Urinary bladder (tissue), 4 donors: ENCODE measurements around the gene DNMBP. TPM values are rescaled to one million over a fixed set of nuclear protein-coding genes. Genes with fewer than 3 reads are reported as not detected.
"Not testable (repeated sequence)": the region's sequence is repeated elsewhere in the genome, so short reads cannot be mapped to it uniquely, and the experiment has no call there.

Experiments used
- DNase-seq: peaks from one replicate; pipeline ENCODE4 v3.0.0-alpha.2; 2015; ENCODE audit errors: extremely low spot score
- H3K27ac ChIP-seq: one replicate; pipeline ENCODE4 v1.5.1; 2013; ENCODE audit warnings: low read depth, mild to moderate bottlenecking, moderate library complexity
- H3K36me3 ChIP-seq: one replicate; pipeline ENCODE4 v1.6.1; 2013; ENCODE audit warnings: mild to moderate bottlenecking, moderate library complexity; ENCODE audit not compliant: insufficient read depth
- H3K4me1 ChIP-seq: one replicate; pipeline ENCODE4 v1.6.1; 2013; ENCODE audit warnings: mild to moderate bottlenecking, moderate library complexity; ENCODE audit not compliant: insufficient read depth
- H3K4me3 ChIP-seq: one replicate; pipeline ENCODE4 v1.5.1; 2013; ENCODE audit warnings: low read depth, low read length
- WGBS: extraction: QIAGEN DNeasy Blood & Tissue Kit; methylation state at CpG from one replicate; pipeline ENCODE4 v1.1.7; 2013; 5-methylcytosine and 5-hydroxymethylcytosine counted together
- polyA plus RNA-seq: library from polyadenylated mRNA; stranded (reverse); fragments of 200-250 nt; gene quantifications from one replicate; pipeline ENCODE4 v1.2.3, GENCODE V29; 2013
- total RNA-seq: library from RNA; depleted of rRNA; stranded (reverse); fragments of >200 nt; gene quantifications from one replicate; pipeline ENCODE4 v1.2.3, GENCODE V29; 2014
- donor health status: healthy with polysubstance abuse.
- donor health status: healthy.

DNMBP gene
- total and polyA plus RNA-seq, 2 donors, result 26.2 to 31.8 TPM

DNA sequence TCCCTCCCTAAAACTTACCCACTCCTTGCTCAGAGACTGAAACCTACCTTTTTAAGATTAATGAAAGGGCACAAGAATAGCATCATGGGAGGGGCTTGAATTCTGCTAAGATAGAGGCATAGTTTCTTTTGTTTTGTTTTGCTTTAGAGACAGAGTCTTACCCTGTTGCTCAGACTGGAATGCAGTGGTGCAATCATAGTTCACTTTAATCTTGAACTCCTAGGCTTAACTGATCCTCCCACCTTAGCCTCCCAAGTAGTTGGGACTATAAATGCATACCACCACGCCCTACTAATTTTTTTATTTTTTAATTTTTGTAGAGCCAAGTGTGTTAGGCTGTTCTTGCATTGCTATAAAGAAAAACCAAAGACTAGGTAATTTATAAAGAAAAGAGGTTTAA, 17.7 kb upstream of the DNMBP start:
- Histone ChIP-seq H3K4me1 (no peaks in the 10 kb centered on the region), H3K27ac (no peak overlapping the region), H3K4me3 (no peak overlapping the region), H3K36me3 (no peaks in the 10 kb centered on the region)
- 95% methylated on average over 1 of the region's 1 CpG for WGBS
- no peak for DNase-seq

DNA sequence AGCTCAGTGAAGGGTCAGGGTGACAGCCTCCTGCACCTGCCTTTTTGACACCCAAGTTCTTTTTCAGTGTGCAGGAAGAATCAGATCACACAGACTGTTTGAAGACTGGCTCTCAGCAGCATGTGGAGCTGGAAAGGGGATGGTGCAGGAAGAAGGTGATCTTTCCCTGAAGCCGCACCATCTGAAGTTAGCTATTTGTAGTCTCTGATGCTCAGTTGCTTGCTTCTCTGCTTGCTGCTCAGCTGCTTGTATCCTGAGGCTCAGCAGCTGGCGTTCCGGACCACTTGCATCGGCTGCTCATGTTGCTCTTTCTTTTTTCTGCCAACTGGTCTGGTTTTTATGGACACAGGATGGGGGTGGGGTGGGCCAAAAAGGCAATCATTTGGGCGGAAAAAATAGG, 15.8 kb upstream of the DNMBP start:
- Histone ChIP-seq H3K4me3 (no peak overlapping the region), H3K36me3 (no peaks in the 10 kb centered on the region), H3K27ac (no peak overlapping the region), H3K4me1 (peaks cover 2% of the 10 kb centered on the region)
- 49% methylated on average over 5 of the region's 5 CpGs for WGBS
- no peak for DNase-seq

DNA sequence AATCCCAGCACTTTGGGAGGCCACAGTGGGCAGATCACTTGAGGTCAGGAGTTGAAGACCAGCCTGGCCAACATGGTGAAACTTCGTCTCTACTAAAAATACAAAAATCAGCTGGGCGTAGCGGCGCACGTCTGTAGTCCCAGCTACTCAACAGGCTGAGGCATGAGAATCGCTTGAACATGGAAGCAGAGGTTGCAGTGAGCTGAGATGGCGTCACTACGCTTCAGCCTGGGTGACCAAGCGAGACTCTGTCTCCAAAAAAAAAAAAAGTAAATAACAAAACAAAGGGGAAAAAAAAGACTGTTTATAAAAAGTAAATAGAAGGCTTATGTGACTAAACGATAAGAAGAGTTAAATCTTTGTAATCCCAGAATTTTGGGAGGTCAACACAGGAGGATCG, 15.0 kb upstream of the DNMBP start:
- no peaks in the 10 kb centered on the region for H3K36me3 ChIP-seq
- 73% methylated on average over 11 of the region's 11 CpGs for WGBS
- H3K4me3 ChIP-seq, result no peak overlapping the region
- DNase-seq, result no peak
- H3K27ac ChIP-seq, result no peak overlapping the region
- peaks cover 2% of the 10 kb centered on the region for H3K4me1 ChIP-seq

DNA sequence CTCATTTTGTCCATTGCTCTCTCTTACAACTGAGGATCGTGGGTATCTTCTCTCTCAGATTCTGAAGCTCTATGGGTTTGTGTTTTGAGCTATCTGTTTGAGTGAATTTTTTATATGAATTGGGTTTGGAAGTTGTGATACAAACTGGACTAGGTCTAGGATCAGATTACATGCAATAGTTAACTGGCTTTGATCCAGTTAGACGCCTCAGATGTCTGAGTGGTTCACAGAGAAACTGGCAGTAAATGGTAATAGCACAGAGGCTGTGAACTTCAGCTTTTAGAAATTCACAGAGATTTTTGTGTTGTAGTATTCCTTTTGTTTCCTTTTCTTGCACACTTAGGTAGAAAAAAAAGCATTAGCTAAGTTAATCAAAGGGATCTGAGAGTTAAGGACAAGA, 12.7 kb upstream of the DNMBP start:
- no peak overlapping the region for H3K4me3 ChIP-seq
- no peak overlapping the region for H3K27ac ChIP-seq
- no peak for DNase-seq
- 65% methylated on average over 2 of the region's 2 CpGs for WGBS
- H3K4me1 ChIP-seq, result peaks cover 2% of the 10 kb centered on the region
- no peaks in the 10 kb centered on the region for H3K36me3 ChIP-seq

DNA sequence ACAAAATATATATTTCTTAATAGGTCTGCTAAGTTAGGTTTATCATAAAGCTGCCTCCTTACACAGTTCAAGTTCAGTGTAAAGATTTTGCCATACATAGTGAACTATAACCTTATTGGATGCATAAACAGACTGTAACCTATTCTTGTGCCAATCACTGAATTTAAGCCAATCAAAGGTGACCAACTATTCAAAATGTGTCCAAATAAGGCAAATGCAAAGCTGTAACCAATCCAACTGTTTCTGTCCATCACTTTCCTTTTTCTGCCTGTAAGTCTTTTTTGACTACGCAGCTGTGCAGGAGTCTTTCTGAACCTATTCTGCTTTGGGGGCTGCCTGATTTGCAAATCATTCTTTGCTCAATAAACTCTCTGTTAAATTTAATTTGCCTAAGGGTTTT, 11.6 kb upstream of the DNMBP start:
- no peak for DNase-seq
- H3K27ac ChIP-seq, result no peak overlapping the region
- H3K4me1 ChIP-seq, result peaks cover 2% of the 10 kb centered on the region
- H3K36me3 ChIP-seq, result no peaks in the 10 kb centered on the region
- H3K4me3 ChIP-seq, result no peak overlapping the region
- 92% methylated on average over 1 of the region's 1 CpG for WGBS

DNA sequence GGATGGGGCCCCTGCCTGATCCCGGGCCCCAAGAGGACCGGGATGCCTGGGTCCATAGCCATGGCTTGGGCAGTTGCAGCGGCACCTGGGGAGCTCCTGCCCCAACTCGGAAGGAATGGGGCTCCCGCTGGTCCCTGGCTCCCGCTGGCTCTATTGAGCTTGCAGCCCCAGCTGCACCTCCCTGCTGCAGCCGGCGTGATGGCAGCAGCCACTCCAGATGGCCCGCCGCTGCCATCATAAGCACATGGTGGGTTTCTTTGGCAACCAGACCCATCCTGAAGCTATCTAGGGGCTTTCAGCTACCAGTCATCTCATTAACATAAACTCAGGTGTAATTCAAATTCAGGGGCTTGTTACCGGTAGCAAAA, 11.1 kb upstream of the DNMBP start:
- no peak for DNase-seq
- no peak overlapping the region for H3K4me3 ChIP-seq
- H3K27ac ChIP-seq, result no peak overlapping the region
- peaks cover 2% of the 10 kb centered on the region for H3K4me1 ChIP-seq
- H3K36me3 ChIP-seq, result no peaks in the 10 kb centered on the region
- WGBS, result 73% methylated on average over 11 of the region's 11 CpGs

DNA sequence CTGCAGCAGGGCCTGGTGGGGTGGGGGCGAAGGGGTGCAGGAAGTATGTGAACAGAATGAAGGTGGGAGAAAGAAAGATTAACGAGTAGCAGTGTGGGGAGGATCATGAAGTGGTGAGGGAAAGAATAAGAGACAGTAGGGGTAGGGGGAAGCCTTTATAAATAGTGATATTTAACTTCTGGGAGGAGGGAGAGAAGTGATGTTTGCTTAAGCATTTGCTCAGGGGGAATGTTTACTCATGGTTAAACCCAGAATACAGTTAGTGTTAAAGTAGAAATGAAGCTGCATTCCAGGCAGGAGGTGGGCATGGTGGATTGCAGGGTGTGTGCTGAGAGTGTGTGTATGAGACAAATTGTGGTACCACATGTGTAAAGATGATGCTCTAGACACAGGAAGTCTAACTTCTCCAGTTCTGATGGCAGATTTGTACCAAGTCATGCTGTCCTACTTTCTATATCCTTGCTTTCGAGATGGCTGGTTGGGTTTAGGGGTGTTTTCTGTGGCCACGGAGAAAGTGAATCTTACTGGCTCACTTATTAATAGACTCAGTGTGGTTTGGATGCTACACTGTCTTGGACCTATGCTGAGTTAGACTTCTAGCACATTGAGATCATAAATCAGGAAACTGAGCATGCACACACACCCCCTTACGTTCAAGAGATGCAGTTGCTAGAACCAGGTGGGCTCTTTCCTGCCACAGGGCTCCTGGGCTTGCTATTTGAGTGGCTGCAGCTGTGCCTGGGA, 10.6 kb upstream of the DNMBP start:
- H3K27ac ChIP-seq, result peak overlapping the region; percentile 78
- DNase-seq, result no peak
- H3K4me3 ChIP-seq, result no peak overlapping the region
- peaks cover 2% of the 10 kb centered on the region for H3K4me1 ChIP-seq
- H3K36me3 ChIP-seq, result no peaks in the 10 kb centered on the region
- 46% methylated on average over 5 of the region's 5 CpGs for WGBS

DNA sequence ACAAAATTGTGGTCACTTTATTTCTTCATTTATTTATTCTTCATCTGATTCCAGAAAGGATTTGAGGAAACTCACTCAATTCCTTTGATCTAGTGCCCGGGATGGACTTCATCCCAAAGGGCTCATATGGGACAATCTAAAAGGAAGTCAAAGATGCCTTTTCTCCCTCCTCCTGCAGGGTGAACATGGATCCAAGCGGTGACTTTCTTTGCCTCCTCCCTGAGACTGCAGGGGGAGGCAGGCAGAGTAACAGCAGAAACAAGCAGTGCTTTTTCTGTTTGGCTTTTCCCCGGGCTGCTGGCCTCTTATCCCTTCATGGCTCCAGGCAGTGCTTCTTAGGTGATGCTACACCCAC, 10.0 kb upstream of the DNMBP start:
- 38% methylated on average over 3 of the region's 3 CpGs for whole genome bisulfite sequencing
- Histone ChIP-seq H3K4me1 (peaks cover 2% of the 10 kb centered on the region), H3K27ac (peak overlapping the region; percentile 78), H3K4me3 (no peak overlapping the region), H3K36me3 (no peaks in the 10 kb centered on the region)
- DNase-seq, result no peak

DNA sequence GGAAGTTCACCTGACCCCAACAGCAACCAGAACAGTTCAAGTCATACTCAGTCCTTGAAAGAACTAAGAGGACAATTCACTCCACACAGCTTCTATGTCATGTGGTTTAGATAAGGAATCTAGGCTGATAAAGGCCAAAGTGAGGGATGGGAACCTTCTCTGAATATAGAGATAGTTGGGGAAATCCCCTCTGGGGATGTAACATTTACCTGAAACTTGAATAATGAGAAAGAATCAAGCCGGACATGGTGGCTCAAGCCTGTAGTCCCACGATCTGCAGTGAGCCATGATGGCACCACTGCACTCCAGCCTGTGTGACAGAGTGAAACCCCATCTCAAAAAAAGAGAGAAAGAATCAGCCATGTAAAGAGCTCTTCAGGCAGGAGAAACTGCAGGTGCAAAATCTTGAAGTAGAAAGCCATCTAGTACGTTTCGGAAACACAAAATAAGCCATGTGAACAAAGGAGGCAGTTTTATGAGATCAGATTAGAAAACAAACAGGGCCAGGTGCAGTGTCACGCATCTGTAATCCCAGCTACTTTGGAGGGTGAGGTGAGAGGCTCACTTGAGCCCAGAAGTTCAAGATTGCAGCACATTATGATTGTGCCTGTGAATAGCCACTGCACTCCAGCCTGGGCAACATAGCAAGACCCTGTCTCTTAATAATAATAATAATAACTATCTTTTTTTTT, 4.5 kb upstream of the DNMBP start:
- no peak for DNase-seq
- WGBS, result 80% methylated on average over 5 of the region's 5 CpGs

DNA sequence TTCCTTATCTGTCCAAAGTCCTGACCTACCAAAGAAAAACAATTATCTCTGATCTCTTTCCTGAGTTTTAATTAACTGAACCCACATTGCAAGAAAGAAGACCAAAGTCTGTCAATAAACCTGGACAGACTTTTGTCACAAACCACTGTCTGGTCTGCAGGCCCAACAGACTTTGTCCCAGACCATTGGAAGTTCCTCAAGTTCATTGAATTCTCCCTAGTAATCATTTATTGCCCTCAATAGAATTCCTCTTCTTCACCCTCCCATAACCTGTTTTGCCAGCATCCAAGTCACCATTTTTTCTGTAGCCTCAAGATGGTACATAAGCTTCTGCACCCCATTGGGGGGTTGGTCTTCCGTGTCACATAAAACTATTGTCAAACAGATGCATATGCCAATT, 3.9 kb upstream of the DNMBP start:
- Histone ChIP-seq H3K36me3 (no peaks in the 10 kb centered on the region), H3K4me3 (no peak overlapping the region), H3K27ac (no peak overlapping the region), H3K4me1 (no peaks in the 10 kb centered on the region)
- 92% methylated on average over 1 of the region's 1 CpG for whole genome bisulfite sequencing
- no peak for DNase-seq

More for the DNA sequence above, 4.5 kb upstream of the DNMBP start:
- no peaks in the 10 kb centered on the region for H3K4me1 ChIP-seq
- no peak overlapping the region for H3K4me3 ChIP-seq
- no peaks in the 10 kb centered on the region for H3K36me3 ChIP-seq
- H3K27ac ChIP-seq, result no peak overlapping the region

DNA sequence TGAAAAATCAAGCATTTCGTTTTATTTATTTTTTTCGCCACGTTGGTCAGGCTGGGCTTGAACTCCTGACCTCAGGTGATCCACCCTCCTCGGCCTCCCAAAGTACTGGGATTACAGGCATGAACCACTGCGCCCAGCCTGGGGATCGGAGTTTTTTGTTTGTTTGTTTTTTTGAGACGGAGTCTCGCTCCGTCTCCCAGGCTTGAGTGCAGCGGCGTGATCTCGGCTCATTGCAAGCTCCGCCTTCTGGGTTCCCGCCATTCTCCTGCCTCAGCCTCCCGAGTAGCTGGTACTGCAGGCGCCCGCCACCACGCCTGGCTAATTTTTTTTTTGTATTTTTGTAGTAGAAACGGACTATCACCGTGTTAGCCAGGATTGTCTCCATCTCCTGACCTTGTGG, 2.2 kb upstream of the DNMBP start:
- not testable (repeated sequence) for H3K36me3 ChIP-seq, H3K4me1 ChIP-seq, H3K4me3 ChIP-seq, H3K27ac ChIP-seq, DNase-seq
- WGBS, result 95% methylated on average over 20 of the region's 20 CpGs

DNA sequence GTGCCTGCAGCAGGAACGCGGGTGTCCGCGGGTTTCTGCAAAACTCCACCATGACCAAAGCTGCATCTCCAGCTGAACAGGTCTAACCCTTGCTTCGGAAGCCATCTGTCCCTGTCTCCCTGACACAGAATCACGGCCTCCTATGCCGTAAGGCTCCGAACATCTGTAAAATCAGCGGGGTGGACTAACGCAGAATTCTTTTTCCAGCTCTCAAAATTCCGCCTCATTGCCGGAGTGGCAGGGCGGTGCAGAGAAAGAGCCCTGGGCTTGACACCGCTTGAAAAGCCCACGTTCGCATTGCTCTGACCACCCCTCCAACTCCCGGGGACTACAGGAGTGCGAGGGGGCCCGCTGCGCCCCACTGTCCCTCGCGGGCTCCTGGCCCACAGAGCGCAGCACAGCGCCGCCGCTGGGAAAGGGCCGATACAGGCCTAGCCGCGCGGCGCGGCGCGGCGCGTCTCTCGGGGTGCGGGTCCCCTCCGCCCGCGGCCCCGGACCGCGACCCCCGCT, 409 bp downstream of the DNMBP start:
- Histone ChIP-seq H3K4me1 (no peaks in the 10 kb centered on the region), H3K27ac (peak overlapping the region; percentile 93), H3K4me3 (peak overlapping the region; percentile 65), H3K36me3 (no peaks in the 10 kb centered on the region)
- DNase-seq, result no peak
- WGBS, result under 1% methylated on average over 45 of the region's 45 CpGs

DNA sequence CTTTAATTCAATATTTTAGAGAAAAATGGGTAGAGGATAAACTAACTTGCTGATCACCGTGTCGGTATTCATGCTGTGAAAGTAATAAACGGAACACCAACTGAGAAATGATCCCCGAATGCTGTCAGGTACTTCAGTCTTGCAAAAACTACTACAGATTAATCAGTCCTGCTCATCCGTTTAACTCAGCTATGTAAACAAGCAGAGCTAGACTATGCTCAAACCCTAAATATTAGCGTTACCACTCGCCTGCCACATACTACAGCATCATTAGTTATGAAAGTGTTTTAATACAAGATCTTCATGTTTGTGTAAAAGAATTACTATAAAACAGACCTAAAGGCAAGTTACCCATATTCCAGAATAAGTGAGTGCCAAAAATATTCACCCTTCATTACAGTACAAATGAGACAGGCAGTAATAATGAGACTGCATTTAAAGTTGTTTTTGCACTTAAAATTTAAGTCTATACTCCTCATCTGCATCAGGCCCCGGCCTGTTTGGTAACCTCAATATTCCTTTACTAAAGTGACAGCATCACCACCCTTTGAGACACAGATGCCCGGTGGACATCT, 952 bp downstream of the DNMBP start:
- no peaks in the 10 kb centered on the region for H3K4me1 ChIP-seq
- peak overlapping the region; percentile 93 for H3K27ac ChIP-seq
- peak overlapping the region; percentile 65 for H3K4me3 ChIP-seq
- 7% methylated on average over 9 of the region's 9 CpGs for WGBS
- DNase-seq, result no peak
- no peaks in the 10 kb centered on the region for H3K36me3 ChIP-seq

DNA sequence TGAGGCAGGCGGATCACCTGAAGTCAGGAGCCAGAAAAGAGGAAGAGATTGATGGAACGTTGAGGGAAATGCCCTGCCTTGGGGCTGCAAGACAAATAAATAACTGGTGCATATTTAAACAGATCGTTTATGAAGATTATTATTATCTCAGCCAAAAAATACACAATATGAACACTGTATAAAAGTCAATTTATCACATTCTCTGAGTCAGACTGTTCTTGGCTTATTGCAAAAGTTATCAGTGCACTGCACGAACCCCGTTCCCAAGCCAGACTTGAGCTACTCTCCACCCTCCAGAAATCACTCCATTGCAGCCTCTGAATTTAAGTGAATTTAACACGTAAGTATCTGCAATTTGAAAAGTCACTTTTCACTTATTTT, 1.6 kb downstream of the DNMBP start:
- 22% methylated on average over 6 of the region's 6 CpGs for WGBS
- Histone ChIP-seq H3K4me1 (peaks cover 2% of the 10 kb centered on the region), H3K27ac (peak overlapping the region; percentile 18), H3K4me3 (peak overlapping the region; percentile 65), H3K36me3 (no peaks in the 10 kb centered on the region)
- no peak for DNase-seq
